ENCODE measurements around the gene NME9.

Gene NME9

GRCh38 chr3:138281561-138281960 is 48.1 kb downstream of the NME9 start:
- no peak for DNase-seq (ENCODE audit: low spot score)

- no peak for DNase-seq (ENCODE audit: low spot score)
These were observed 58.4 kb downstream of the NME9 start for GRCh38 chr3:138271189-138271794.

GRCh38 chr3:138270245-138270644 is 59.4 kb downstream of the NME9 start:
- no peak for DNase-seq (ENCODE audit: low spot score)

- no peak for DNase-seq (ENCODE audit: low spot score)
These were observed 62.6 kb downstream of the NME9 start for GRCh38 chr3:138267083-138267482.

GRCh38 chr3:138265745-138266144 is 63.9 kb downstream of the NME9 start:
- DNase-seq (ENCODE audit: low spot score): no peak

GRCh38 chr3:138263104-138263503 is 66.5 kb downstream of the NME9 start:
- DNase-seq (ENCODE audit: low spot score): no peak

- DNase-seq (ENCODE audit: low spot score): no peak
These were observed 69.0 kb downstream of the NME9 start for GRCh38 chr3:138260611-138261010.

- no peak for DNase-seq (ENCODE audit: low spot score)
These were observed 70.5 kb downstream of the NME9 start for GRCh38 chr3:138259126-138259525.

GRCh38 chr3:138257986-138258385 is 71.7 kb downstream of the NME9 start:
- no peak for DNase-seq (ENCODE audit: low spot score)

- DNase-seq (ENCODE audit: low spot score): no peak
These were observed 73.6 kb downstream of the NME9 start for GRCh38 chr3:138256022-138256421.

- no peak for DNase-seq (ENCODE audit: low spot score)
These were observed 75.4 kb downstream of the NME9 start for GRCh38 chr3:138254216-138254615.

- DNase-seq (ENCODE audit: low spot score): no peak
These were observed 76.0 kb downstream of the NME9 start for GRCh38 chr3:138253609-138254008.
